Activated CD8-positive, alpha-beta memory T cell treated with anti-CD3 and anti-CD28 coated beads, Interleukin-2, amount 50 U/mL, for 4 hours (primary cell): ENCODE results near the gene CCHCR1.
"Not testable (repeated sequence)": the region's sequence is repeated elsewhere in the genome, so short reads cannot be mapped to it uniquely, and the experiment has no call there.

ENCODE experiments used
- DNase-seq: peaks from one replicate; pipeline ENCODE4 v3.0.0-alpha.2; 2020

CCHCR1 gene

DNA sequence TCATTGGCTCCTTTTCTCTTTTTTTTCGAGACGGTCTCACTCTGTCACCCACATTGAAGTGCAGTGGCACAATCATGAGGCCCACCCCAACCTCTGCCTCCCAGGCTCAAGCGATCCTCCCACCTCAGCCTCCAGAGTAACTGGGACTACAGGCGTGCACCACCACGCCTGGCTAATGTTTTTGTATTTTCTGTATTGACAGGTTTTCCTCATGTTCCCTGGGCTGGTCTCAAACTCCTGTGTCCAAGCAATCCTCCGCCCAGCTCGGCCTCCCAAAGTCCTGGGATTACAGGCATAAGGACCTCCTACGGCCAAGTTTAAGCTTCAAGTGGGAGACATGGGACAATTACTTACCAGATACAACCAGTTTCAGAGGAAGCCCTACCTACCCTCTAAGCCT is 22.3 kb upstream of the CCHCR1 start:
- DNase-seq = no peak

DNA sequence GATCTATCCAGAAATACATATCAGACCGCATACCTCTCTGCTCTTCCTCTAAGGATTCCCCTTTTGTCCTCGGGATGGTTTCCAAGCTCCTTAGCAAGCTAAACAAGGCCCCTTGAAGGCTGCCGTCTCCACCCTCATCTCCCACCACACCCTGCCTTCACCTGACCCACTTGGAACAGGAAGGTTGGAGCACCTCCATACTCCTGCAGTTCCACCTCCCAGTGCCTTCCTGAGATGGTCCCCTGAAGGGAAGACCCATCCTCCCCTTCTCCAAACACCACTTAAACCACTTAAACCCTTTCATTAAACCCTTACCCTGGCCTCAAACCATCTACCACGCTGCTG is 21.4 kb upstream of the CCHCR1 start:
- DNase-seq = no peak

DNA sequence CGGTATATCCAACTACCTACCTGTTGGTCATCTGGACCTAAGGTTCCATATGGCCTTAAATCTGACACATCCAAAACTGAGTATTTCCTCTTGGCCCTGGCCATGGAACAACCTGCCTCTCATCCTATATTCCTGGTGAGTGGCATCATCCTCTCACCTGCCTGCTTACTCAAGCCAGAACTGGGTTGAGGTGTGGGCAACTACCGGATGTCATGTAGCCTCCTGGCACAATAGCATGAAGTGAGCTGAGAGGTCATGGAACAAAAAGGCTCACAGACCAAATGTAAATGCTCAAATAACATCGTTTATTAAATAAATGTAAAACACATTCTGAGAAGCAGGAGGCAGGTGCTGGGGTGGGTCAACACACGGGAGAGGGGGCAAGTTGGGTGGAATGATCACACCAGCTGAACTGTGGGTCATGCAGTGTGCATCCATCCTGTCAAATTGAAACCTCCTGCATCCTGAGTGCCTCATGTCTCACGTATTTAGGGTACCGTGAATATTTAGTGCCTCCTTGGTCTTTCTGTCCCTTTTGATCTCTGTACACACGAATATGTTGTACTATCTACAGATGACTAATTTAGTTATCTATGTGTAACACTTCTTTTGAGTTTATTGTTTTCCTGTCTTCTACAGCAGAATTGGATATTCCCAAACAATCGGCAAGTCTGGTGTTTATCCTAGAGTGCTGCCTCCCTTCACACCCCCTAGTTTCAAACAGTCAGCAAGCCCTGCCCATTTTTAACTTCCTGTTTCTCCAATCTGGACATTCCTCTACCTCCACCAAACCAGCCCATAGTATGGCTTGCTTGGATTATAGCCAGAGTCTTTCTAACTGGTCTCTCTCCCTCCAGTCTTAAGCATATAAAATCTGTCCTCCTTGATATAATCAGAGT is 20.8 kb upstream of the CCHCR1 start:
- DNase-seq = no peak

DNA sequence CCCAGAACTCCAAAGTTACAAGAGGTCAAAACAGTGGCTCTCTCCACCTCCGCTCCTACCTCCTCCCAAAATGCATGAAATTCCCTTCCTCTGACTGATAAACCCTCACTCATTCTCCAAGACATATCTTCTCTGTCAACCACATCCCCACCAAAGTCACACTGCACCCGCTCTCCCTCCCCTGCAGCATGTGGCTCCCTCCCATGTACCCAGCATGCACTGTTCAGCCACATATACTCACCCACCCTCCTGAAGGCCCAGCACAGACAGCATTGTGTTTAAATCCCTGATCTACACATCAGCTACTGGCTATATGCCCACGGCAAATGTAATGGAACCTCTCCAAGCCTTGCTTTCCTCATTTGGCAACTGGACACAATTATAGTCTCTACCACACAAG is 18.4 kb upstream of the CCHCR1 start:
- no peak for DNase-seq

DNA sequence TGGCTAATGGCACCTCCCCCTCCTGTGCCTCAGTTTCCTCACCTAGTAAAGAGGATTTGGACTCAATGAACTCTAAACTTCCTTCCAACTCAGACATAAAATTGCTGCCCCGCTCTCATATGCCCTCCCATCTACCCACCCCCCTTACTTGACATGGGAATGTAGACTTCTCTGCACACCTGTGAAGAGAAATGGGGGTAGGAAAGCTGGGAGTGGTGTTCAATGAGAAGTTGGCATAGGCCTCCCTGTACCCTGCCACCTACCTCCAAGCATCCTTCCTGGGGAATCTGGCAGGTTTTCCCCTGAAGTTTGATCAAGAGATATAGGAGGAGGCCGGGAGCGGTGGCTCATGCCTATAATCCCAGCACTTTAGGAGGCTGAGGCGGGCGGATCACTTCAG is 16.8 kb upstream of the CCHCR1 start:
- no peak for DNase-seq

DNA sequence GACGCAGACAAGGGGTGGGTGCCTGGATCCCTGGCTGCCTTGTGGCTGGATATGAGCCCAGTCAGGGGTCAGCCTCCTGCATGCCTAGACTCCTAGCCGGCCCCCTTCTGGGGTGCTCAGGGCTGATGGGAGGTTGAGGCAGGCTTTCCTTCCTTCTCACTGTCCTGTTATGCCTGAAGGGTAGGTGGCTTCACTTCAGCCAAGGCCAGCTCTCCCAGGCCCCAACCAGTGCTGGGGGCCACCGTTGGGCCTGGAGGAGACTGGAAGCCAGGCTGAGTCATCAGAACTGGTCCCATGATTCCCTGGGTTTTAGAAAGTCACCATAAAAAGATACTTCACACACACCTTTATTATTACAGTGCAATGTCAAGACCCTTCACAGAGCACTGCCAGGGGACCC is 15.8 kb upstream of the CCHCR1 start:
- no peak for DNase-seq

DNA sequence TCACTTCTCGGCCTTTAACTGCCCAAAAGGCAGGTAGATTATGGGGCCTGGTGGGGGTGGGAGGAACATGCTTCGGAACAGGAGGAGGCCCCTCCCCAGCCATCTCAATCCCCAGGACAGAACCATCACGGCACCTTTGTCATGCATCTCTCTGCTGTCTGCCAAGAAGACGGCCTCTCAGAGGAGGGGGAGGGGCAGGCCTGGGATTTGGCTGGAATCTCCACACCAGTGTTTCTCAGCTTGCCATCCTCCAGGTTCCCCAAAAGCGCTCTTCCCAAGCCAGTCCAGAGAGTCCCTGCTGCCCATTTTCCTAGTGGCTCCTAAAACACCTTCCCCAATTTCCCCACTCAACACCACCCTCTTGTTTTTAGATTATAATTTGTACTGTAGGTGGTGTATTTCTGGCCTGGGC is 15.4 kb upstream of the CCHCR1 start:
- DNase-seq = no peak

DNA sequence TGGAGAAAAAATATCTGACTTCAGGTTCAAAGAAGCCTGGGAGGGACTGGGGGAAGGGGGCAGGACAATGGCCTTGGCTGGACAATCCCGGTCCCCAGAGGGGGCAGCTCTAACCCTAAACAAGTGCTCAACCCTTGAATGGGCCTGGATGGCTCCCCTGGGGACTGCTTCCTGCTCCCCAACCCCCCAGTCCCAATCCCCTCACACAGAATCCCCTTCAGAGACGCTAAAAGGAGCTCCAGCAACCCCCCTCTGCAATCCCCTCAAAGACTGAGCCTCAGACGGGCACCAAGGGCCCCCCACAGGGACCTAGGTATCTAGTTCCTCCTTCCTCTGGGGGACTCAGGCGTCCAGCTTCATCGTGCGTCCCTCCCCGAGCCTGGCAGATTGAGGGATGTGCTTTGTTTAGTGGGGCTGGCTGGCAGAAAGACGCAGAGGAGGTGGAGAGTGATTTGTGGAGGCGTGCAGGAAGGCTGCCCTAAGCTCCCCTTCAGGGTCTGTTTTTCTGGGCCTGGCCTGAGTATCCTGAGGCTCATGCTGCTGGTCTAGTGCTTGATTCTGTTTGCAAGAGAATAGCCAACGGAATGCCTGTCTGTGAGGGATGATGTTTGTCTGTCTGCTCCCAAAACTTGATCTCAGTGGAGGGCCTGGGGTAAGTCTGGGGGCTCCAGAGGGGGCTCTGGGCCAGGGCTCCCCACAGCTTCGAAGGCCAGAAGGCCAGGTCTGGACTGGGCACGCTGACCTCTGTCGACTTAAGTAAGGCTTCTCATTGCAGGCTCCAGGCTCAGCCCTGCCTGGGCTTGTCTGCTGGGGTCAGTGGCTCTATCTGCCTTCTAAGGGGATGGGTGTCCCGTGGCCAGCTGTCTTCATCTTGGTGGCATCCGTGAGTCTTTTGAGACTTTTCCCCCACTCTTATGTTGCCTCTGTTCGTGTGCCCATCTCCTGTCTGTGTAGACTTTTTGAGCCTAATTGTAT is 14.6 kb upstream of the CCHCR1 start:
- DNase-seq = no peak

DNA sequence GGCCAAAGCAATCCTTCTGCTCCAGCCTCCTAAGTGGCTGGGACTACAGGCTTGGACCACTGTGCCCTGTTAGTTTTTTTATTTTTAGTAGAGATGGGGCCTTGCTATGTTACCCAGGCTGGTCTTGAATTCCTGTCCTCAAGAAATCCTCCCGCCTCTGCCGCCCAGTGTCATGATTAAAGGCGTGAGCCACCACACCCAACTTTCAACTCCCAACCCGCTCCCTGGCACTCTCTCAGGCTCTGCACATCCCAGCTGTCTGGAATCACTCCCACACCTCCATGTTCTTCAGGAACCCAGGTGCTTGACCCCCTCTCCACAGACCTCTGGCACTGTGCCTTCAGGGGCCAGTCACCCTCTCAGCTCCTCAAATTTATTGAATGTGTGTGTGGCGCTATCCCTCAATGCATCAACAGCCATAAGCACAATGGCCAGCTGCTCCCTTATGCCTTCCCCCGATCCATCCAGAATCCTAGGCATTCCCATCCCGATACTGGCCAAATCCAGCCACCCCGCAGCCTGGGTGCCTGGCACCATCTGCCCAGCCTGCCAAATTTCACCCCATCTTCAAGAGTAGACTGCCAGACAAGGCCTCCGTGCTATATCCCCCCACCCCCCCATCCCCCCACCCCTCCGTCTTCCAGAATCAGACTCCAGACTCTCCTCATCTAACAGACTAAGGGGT is 13.5 kb upstream of the CCHCR1 start:
- no peak for DNase-seq

DNA sequence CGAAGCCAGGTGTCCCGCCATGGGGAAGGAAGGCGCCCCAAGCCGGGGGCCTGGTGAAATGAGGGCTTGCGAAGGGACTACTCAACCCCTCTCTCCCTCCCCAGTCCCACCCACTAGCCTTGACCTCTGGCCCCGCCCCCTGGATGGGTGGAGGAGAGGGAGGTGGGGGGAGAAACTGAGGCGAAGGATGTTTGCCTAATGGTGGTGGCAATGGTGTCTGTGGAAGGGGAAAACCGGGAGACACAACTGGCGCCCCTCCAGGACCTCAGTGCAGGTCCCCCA is 12.9 kb upstream of the CCHCR1 start, which contains the start of gene POU5F1:
POU5F1 (minus strand) TSS at position 83 of the 282 bp plus-strand sequence; CDS start at position 21, 62 bp downstream.
- DNase-seq = no peak

DNA sequence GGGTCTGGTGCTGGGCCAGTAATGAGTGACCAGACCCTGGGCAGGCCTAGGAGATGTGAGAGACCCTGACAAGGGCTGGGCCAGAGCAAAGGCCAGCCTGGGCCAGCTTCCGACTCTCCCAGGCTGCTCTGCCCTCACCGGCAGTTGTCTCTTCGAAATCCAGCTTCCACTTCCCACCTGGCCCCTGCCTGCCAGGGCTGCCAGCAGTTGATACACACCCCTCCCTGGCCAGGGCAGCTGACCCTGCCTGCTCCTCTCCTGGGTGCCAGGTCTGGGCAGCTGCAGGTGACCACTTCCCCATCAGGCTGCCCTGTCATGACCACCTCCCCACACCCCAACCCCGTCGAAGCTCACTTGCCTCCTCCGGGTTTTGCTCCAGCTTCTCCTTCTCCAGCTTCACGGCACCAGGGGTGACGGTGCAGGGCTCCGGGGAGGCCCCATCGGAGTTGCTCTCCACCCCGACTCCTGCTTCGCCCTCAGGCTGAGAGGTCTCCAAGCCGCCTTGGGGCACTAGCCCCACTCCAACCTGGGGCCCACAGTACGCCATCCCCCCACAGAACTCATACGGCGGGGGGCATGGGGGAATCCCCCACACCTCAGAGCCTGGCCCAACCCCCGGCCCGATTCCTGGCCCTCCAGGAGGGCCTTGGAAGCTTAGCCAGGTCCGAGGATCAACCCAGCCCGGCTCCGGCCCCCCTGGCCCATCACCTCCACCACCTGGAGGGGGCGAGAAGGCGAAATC is 12.4 kb upstream of the CCHCR1 start:
- not testable (repeated sequence) for DNase-seq

DNA sequence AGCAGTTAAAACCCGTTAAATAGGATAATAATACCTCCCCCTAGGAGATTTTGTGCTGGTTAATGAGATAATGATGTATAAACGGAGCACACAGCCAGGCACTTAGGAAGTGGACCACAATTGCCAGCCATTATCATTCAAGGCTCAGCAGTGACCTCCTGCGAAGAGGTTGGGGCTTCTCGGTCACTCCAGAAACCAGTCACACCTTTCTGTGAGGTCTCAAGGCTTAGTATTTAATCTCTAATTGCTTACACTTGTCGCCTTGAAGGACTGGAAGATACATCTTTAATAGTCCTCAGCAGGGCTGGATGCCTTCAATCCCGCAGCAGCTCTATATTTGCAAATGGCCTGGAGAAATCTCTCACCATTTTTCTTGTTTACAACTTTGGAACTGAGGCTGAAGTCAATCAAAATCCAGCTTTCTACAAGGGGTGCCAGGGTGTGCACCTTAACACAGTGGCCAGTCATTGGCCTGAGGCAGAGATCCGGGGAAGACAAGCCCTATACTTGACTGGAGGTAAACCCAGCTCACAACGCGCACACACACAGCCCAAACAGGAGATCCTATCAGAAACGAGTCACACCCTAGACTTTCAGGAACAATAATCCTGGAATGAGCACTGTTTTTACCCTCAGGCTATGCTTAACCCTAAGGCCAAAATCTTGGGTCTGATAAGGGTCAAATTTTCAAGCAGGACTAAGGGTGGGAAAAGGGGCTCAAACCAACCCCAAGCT is 11.7 kb upstream of the CCHCR1 start:
- DNase-seq = no peak

DNA sequence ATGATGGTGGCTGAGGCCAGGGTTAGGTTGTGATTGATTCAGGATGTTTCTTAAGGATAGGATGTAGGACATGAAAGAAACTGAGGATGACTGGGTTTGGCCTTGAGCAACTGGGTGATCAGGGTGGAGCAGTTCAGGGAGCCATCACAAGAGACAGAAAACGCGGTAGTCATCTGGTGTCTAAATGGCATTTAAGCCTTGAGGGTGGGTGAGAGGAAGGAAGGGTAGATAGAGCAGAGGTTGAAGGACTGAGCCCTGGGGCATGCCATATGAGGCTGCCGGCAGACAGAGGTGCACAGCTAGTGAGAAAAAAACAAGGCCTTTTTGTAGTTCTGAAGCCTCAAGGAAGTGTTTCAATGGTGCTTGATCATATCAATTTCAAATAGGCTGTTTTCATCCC is 11.0 kb upstream of the CCHCR1 start:
- DNase-seq = no peak

DNA sequence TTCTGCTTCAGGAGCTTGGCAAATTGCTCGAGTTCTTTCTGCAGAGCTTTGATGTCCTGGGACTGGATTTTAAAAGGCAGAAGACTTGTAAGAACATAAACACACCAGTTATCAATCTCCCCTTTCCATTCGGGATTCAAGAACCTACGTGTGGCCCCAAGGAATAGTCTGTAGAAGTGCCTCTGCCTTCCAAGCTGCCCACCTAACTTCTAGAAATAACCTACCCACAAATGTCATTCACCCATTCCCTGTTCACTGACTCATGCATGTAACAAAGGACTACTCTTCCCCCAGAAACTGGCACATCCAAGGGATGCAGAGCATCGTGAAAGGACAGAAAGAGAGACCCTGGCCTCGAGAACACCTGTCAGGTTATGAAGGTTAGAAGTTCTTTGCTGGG is 8.4 kb upstream of the CCHCR1 start:
- DNase-seq = no peak

DNA sequence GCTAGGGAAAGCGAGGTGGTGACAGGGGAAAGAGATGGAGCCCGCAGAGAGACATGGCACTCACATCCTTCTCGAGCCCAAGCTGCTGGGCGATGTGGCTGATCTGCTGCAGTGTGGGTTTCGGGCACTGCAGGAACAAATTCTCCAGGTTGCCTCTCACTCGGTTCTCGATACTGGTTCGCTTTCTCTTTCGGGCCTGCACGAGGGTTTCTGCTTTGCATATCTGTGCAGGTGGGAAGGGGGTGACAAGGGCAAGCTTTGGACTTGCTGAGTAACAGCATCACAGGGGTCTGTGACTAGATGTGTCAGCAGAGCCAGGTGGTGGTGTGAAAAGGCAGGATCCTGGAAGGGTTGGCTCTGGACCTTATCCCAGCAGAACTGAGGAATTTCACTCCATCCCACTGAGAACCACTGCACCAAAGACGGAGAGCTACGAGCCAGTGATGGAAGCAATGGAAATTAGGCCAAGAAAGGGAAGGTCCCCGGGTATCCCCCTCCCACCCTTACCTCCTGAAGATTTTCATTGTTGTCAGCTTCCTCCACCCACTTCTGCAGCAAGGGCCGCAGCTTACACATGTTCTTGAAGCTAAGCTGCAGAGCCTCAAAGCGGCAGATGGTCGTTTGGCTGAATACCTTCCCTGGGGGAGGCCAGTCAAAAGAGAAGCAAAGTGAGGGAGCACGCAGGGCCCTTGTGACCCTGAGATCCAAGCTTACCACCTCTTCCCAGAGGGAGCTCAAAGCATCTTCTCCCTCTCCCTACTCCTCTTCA is 7.6 kb upstream of the CCHCR1 start:
- not testable (repeated sequence) for DNase-seq

DNA sequence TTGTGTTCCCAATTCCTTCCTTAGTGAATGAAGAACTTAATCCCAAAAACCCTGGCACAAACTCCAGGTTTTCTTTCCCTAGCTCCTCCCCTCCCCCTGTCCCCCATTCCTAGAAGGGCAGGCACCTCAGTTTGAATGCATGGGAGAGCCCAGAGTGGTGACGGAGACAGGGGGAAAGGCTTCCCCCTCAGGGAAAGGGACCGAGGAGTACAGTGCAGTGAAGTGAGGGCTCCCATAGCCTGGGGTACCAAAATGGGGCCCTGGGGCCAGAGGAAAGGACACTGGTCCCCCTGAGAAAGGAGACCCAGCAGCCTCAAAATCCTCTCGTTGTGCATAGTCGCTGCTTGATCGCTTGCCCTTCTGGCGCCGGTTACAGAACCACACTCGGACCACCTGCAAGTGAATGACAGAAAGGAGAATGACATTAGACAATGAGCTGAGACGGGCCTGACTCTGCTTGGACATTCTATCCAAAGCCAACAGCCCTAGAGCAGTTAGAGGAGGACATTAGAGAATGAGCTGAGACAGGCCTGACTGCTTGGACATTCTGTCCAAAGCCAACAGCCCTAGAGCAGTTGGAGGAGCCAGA is 7.0 kb upstream of the CCHCR1 start:
- DNase-seq = not testable (repeated sequence)

DNA sequence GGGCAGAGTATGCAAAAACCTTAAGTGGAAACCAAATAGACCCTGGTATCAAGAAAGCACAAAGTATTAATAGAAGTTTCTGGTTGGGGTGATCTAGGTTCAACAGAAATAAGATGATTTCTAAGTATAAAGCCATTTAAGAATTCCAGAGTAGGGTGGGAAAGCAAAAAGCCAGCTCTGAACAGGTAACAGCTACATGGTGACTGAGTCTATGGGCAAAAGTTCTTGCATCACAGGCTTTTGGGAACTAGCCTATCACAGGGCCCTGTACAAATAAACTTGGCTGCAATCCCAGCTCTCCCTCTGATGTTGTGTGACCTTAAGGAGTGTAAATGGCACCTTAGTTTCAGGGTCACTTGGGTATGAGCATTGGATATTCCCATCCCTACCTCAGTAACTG is 6.3 kb upstream of the CCHCR1 start:
- DNase-seq = no peak

DNA sequence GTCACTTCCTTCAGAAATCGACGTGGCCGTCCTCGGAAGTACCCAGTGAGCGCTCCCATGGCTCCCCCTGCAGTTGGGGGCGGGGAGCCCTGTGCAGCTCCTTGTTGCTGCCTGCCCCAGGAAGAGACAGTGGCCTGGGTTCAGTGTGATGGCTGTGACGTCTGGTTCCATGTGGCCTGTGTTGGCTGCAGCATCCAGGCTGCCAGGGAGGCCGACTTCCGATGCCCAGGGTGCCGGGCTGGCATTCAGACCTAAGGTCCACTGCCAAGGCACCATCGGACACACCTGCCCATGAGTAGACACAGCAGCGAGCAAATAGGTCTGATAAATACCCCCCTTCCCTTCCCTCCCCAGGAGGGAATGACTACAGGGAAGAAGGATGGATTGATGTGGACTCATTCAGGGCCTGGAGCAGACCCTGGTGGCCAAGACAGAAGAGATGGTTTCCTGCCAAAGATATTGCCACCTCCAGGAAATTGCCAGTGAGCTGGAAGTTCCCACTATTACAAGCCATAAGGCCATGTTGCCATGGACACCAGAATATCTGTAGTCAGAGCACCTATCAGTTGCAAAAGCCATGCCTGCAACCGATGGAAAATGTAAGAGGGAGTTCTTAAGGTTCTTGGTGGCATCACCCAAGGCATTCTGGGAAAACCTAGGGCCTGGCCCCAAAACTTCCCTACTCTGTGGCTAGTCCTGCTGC is 5.0 kb upstream of the CCHCR1 start:
- DNase-seq = no peak

DNA sequence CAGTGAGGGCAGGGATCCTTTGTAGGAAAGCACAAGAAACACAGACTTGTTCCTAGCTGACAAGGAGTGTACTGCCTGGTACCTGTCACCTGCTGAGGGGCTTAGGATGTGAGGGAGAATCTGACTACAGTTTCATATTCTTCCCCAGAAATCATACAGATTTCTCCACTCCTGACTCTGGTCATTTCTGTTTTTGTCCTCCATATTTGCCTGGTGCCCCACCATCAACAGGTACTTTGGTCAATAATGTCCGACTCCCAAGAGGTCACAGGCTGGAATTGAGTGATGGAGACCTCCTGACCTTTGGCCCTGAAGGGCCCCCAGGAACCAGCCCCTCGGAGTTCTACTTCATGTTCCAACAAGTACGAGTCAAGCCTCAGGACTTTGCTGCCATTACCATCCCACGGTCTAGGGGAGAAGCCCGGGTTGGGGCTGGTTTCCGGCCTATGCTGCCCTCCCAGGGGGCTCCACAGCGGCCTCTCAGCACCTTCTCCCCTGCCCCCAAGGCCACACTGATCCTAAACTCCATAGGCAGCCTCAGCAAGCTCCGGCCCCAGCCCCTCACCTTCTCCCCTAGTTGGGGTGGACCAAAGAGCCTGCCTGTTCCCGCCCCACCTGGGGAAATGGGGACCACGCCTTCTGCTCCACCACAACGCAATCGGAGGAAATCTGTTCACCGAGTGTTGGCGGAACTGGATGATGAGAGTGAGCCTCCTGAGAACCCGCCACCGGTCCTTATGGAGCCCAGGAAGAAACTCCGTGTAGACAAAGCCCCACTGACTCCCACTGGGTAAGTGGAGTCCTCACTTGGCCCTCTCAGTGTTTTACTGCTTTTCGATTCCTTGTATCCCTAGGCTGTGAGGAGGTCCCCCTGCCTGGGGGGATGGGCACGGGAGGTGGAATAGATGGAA is 3.9 kb upstream of the CCHCR1 start:
- no peak for DNase-seq
